Brain microvascular endothelial cell (primary cell): ENCODE measurements around the gene ASCC2.

Experiments
- DNase-seq: peaks from one replicate; pipeline ENCODE4 v3.0.0-alpha.2; 2020
- H3K27ac ChIP-seq: fragments of 250-450 bp; sonication (Bioruptor Pico); 2 replicates; pipeline ENCODE4 v1.5.1; 2020; ENCODE audit warnings: mild to moderate bottlenecking, moderate library complexity
- H3K27me3 ChIP-seq: fragments of 250-450 bp; sonication (Bioruptor Pico); replicated peaks from 2 replicates; pipeline ENCODE4 v1.5.1; 2020; ENCODE audit warnings: mild to moderate bottlenecking
- H3K36me3 ChIP-seq: fragments of 250-450 bp; sonication (Bioruptor Pico); replicated peaks from 2 replicates; pipeline ENCODE4 v1.5.1; 2020; ENCODE audit warnings: mild to moderate bottlenecking
- H3K4me3 ChIP-seq: 2 replicates; pipeline ENCODE4 v1.5.1; 2011; ENCODE audit warnings: low read depth, mild to moderate bottlenecking, control low read depth, low read length, moderate library complexity
- in situ Hi-C: cut with HindIII; loops from 2 replicates; pipeline ENCODE4 v1.10.0; 2017; ENCODE audit warnings: low sequenced_read_pairs, low pct_ligation_motif_present
- TF ChIP-seq, protein P1 (sequence below): IDR thresholded peaks from 2 replicates; pipeline ENCODE4 v1.5.1; 2011; ENCODE audit warnings: low read depth, mild to moderate bottlenecking, moderate library complexity, low read length, control low read depth, inconsistent platforms; ENCODE audit errors: missing control alignments

The ASCC2 gene

DNA sequence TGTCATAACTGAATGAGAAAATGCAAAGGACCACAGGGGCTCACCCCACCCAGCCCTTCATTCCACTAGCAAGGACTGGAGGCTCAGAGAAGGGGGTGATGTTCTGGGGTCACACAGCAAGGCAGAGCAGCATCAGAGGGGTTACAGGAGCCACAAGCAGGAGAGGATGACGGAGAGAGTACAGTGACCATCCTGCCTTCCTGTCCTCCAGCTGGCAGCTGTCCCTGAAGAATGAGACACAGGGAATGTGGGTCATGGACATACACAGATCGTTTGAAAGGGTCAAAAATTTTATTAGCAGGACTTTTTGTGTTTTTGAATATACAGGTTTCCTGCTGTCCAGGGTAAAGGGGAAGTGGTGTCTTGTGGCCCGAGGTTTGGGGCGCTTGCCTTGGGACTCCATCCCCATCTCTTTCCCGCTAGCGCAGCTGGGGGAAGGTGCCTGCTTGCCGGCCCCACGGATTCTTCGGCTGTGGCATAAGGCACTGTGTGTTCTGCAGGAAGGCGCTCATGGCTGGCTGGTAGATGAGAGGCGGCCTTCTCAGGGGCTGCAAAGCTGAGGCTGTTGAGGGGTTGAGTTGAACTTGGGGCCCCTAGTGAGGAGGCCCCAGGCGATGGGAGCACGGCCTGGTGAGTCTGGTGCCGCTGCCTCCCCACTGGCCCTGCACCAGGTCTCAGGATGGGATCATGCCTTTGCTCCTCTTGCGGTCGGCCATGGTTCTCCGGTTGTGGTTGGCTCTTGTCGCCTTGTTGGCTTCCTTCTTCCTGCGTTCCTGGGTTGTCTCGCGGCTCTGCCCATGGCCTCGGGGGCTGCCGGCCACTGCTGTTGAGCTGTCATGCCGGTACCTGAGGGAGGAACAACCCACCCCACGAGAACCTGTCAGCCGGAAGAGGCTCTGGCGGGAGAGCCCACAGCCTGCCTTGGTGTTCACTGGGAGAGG, 49.5 kb downstream of the ASCC2 start:
- no peak overlapping the region for H3K27ac ChIP-seq
- TF ChIP-seq, protein P1, sequence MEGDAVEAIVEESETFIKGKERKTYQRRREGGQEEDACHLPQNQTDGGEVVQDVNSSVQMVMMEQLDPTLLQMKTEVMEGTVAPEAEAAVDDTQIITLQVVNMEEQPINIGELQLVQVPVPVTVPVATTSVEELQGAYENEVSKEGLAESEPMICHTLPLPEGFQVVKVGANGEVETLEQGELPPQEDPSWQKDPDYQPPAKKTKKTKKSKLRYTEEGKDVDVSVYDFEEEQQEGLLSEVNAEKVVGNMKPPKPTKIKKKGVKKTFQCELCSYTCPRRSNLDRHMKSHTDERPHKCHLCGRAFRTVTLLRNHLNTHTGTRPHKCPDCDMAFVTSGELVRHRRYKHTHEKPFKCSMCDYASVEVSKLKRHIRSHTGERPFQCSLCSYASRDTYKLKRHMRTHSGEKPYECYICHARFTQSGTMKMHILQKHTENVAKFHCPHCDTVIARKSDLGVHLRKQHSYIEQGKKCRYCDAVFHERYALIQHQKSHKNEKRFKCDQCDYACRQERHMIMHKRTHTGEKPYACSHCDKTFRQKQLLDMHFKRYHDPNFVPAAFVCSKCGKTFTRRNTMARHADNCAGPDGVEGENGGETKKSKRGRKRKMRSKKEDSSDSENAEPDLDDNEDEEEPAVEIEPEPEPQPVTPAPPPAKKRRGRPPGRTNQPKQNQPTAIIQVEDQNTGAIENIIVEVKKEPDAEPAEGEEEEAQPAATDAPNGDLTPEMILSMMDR = no peak
- peaks cover 39% of the 10 kb centered on the region for H3K36me3 ChIP-seq
- no peak overlapping the region for H3K4me3 ChIP-seq
- no peak for DNase-seq
- in situ Hi-C loops = no loop called here
- H3K27me3 ChIP-seq = no peaks in the 10 kb centered on the region

DNA sequence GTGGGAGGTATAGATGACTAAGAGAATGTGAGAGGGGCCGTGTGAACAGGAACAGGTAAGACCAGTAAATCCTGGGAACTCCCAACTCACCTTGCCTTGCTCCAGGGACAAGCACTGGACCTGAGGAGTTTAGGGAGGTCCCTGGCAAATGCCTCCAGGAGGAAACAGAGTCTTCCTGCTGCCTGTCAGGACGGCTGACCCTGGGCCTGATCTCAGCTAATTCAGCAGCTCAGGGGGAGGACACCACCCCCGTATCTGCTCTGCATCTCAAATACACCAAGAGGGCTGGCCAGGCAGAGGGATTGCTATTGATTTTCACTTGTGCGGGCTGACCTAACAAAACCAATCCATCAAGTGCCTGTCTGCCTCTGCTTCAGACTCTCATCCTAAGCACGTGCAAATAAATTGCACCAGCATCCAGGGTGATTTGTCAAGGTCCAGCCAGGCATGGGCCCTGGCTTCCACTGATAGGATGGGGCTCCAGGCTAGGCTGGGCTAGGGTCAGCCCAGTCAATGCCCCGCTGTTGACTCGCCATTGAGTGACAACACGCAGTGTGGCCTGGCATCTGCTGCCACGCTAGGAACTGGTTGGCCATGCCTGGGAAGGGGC, 50.6 kb downstream of the ASCC2 start:
- H3K27ac ChIP-seq = no peak overlapping the region
- TF ChIP-seq, protein P1 = no peak
- in situ Hi-C loops = no loop called here
- peaks cover 35% of the 10 kb centered on the region for H3K36me3 ChIP-seq
- DNase-seq = no peak
- H3K4me3 ChIP-seq = no peak overlapping the region
- no peaks in the 10 kb centered on the region for H3K27me3 ChIP-seq

DNA sequence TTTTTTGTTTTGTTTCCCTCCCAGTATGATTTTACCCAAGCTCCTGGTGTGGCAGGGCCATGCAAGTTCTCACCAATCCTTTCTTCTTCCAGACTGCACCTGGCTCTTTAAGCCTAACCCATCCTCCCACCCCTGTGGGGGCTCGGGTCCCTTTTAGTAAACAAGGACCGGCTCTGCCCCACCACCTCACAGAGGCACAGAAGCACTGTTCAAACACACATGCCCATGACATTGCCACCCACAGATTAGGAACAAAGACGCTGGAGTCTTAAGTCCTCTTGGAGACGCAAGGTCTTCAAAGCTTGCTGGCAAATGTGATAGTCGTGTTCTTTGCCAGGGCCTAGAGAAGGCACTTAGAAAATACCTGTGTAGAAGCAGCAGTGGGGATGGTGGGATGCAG, 52.0 kb downstream of the ASCC2 start:
- Histone ChIP-seq H3K27me3 (no peaks in the 10 kb centered on the region), H3K27ac (no peak overlapping the region), H3K36me3 (peaks cover 24% of the 10 kb centered on the region), H3K4me3 (no peak overlapping the region)
- no peak for DNase-seq
- in situ Hi-C loops = no loop called here
- TF ChIP-seq, protein P1 = no peak

DNA sequence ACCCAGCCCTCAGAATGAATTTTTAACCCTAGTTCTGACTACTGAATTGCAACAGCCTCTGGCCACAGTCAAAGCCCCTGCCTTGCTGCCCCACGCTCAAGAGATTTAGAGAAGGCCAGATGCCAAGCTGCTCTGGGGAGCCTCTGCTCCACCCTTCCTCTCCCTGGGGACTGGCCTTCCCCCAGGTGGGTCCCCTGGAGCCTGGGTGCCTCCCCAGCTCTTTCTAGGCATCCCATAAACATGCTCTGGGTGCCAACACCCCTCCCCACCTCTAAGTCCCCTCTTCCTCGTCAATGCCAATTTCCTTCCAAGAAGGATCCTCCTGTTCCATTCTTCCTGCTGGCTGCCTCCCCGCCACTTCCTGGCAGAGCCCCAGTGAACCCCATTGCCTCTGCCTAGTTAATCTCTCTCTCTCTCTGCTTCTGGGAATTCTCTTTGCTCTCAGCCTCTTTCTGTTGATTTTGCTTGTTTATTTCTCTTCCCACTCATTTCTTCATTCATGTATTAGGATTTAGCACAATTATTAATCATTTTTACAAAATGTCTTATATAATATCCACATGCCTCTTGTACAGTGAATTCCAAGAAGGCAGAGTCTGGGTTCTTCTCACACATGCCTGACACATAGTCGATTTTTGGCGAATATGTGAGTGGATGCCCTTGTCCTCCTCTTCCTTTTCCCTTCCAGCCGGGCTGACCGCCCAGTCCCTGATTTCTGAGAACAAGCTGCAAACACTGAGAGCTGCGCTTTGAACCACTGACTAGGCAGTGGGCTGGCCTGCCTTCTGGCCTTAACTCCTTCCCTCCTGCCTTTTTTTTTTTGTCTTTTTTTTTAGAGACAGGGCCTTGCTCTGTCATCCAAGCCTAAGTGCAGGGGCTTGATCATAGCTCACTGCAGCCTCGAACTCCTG, 53.4 kb downstream of the ASCC2 start:
- Histone ChIP-seq H3K4me3 (no peak overlapping the region), H3K36me3 (peaks cover 17% of the 10 kb centered on the region), H3K27ac (no peak overlapping the region), H3K27me3 (no peaks in the 10 kb centered on the region)
- in situ Hi-C loops = no loop called here
- DNase-seq = no peak
- TF ChIP-seq, protein P1 = no peak

DNA sequence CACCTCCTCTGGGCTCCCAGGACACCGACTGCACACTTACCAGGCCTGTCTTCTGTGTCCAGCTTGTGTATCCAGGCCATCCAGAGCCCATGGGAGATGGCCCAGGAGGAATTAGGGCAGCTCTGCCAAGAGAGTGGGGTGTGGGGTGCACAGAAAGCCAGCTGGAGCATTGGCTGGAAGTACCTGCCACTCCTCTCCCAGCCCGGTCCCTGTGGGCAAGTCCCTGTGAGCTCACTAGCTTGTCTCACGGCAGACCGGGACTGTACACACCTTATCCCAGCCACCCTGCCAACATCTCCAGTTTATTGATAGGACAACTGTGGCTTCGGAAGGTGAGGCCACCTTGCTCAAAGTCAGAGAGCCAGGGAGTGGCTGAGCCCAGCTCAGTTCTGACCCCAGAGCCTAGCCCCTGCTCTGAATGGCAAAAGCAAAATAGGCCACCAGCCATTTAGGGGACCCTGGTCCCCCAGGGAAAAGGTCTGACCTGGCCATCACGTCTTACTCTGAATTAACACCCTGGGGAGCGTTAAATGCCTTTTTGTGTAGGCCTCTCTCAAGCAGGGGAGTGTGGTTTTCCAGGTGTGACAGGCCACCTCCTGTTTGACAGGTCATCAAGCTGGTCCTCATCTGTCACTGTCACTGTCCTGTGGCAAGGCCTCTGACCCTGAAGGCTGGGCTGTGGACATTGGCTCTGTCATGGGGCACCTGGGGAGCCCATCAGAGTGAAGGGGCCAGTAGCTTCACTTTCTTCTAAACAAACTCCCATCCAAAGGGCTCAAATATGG, 55.8 kb downstream of the ASCC2 start:
- Histone ChIP-seq H3K27me3 (no peaks in the 10 kb centered on the region), H3K36me3 (no peaks in the 10 kb centered on the region), H3K27ac (peak overlapping the region; percentile 78), H3K4me3 (no peak overlapping the region)
- DNase-seq = no peak
- in situ Hi-C loops = no loop called here
- TF ChIP-seq, protein P1 = no peak
